ENCODE measurements around the gene TRAT1.

TRAT1 gene

DNA sequence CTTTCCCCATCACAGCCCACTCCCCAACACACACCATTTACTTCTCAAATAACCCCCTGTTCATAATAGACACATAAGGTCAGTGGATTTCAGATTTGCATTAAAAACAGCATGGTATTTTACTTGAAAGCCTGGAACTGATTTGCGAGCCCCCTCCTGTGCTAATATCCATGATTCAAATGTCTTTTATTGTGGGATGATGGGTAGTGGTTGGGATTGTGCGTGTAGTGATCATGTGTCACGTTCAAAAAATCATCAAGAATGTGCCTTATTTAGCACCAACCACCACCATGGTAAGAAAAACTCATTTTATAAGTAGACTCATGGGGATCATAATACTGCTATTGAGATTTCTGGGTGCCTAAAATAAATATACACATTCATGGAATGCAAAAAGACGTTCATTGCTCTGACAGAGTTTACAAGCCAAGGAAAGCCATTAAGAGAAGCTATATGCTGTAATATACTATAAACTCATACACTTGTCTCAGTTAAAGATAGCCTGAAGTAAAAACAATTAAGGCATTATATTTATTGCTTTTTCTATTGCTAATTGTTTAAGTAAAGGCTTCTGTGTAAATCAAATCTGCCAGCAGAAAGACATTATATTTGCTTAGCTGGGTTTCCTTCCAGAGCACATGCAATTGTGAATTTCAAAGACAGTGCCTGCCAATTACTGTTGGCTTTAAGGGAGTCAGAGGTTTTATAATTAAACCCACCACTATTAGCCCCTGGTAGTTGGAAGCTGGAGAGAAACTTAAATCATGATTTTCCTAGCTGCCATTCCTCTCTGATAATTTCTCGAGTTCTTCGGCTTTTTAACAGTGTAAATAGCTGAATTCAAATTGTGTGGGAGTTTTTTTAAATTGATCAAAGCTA lies 4.0 kb downstream of the TRAT1 start:
- H3K4me3 ChIP-seq (ENCODE audit: low read depth, low read length): no peak overlapping the region
- no peaks in the 10 kb centered on the region for H3K36me3 ChIP-seq (replicated peaks)
- in situ Hi-C loops (cut with HindIII; ENCODE audit: low pct_ligation_motif_present, low sequenced_read_pairs): no loop called here
- H3K27me3 ChIP-seq (replicated peaks): no peaks in the 10 kb centered on the region
- H3K27ac ChIP-seq: no peak overlapping the region
- DNase-seq: no peak
- TF ChIP-seq, protein P1, sequence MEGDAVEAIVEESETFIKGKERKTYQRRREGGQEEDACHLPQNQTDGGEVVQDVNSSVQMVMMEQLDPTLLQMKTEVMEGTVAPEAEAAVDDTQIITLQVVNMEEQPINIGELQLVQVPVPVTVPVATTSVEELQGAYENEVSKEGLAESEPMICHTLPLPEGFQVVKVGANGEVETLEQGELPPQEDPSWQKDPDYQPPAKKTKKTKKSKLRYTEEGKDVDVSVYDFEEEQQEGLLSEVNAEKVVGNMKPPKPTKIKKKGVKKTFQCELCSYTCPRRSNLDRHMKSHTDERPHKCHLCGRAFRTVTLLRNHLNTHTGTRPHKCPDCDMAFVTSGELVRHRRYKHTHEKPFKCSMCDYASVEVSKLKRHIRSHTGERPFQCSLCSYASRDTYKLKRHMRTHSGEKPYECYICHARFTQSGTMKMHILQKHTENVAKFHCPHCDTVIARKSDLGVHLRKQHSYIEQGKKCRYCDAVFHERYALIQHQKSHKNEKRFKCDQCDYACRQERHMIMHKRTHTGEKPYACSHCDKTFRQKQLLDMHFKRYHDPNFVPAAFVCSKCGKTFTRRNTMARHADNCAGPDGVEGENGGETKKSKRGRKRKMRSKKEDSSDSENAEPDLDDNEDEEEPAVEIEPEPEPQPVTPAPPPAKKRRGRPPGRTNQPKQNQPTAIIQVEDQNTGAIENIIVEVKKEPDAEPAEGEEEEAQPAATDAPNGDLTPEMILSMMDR (IDR thresholded peaks at IDR 0.05; ENCODE audit: low read depth, low read length, missing control alignments): no peak

- Histone ChIP-seq H3K36me3 (replicated peaks) (no peaks in the 10 kb centered on the region), H3K4me3 (ENCODE audit: low read depth, low read length) (no peak overlapping the region), H3K27me3 (replicated peaks) (no peaks in the 10 kb centered on the region), H3K27ac (no peak overlapping the region)
- in situ Hi-C loops (cut with HindIII; ENCODE audit: low pct_ligation_motif_present, low sequenced_read_pairs): no loop called here
- TF ChIP-seq, protein P1 (IDR thresholded peaks at IDR 0.05; ENCODE audit: low read depth, low read length, missing control alignments): no peak
- DNase-seq: no peak
These were observed 7.8 kb downstream of the TRAT1 start for GRCh38 chr3:108830381-108830780.

DNA sequence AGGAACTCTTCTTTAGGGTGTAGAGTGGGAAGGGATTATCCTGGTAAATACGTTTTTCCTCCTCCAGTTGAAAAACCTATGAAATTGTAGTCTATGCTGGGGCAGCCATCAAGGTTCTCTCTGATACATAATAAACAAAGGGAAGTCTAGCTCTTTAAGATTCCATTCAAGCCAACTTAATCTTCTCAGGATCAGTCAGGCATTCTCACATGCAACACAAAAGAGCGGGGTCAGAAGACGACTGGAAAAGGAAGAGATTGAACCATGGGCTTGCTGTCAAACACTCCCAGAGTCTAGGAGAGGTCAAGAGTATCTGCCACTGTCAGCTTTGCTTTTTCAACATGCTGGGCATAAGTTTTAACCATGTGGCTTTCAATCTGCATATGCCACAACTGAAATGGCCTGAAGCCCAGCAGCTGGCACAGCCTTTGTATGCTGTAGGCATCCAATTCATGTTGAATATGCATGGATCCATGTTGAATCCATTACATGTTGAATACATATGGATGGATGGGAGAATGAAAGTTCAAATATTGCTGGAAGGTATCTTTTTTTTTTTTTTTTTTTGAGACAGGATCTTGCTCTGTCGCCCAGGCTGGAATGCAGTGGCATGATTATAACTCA lies 8.5 kb downstream of the TRAT1 start:
- TF ChIP-seq, protein P1 (IDR thresholded peaks at IDR 0.05; ENCODE audit: low read depth, low read length, missing control alignments): no peak

GRCh38 chr3:108833611-108834010 lies 11.0 kb downstream of the TRAT1 start:
- in situ Hi-C loops (cut with HindIII; ENCODE audit: low pct_ligation_motif_present, low sequenced_read_pairs): no loop called here
- Histone ChIP-seq H3K36me3 (replicated peaks) (no peaks in the 10 kb centered on the region), H3K4me3 (ENCODE audit: low read depth, low read length) (no peak overlapping the region), H3K27ac (no peak overlapping the region), H3K27me3 (replicated peaks) (no peaks in the 10 kb centered on the region)
- TF ChIP-seq, protein P1 (IDR thresholded peaks at IDR 0.05; ENCODE audit: low read depth, low read length, missing control alignments): no peak
- DNase-seq: no peak

More for the DNA sequence above, 8.5 kb downstream of the TRAT1 start:
- Histone ChIP-seq H3K27me3 (replicated peaks) (no peaks in the 10 kb centered on the region), H3K36me3 (replicated peaks) (no peaks in the 10 kb centered on the region), H3K4me3 (ENCODE audit: low read depth, low read length) (no peak overlapping the region), H3K27ac (no peak overlapping the region)
- DNase-seq: no peak
- in situ Hi-C loops (cut with HindIII; ENCODE audit: low pct_ligation_motif_present, low sequenced_read_pairs): no loop called here

GRCh38 chr3:108834551-108834950 lies 12.0 kb downstream of the TRAT1 start:
- Histone ChIP-seq H3K27ac (no peak overlapping the region), H3K4me3 (ENCODE audit: low read depth, low read length) (no peak overlapping the region), H3K27me3 (replicated peaks) (no peaks in the 10 kb centered on the region), H3K36me3 (replicated peaks) (no peaks in the 10 kb centered on the region)
- in situ Hi-C loops (cut with HindIII; ENCODE audit: low pct_ligation_motif_present, low sequenced_read_pairs): no loop called here
- DNase-seq: no peak
- TF ChIP-seq, protein P1 (IDR thresholded peaks at IDR 0.05; ENCODE audit: low read depth, low read length, missing control alignments): no peak
